ENCODE data around the gene ZMAT5. TPM values are rescaled to one million over a fixed set of nuclear protein-coding genes. Genes with fewer than 3 reads are reported as not detected.
A peak's percentile ranks its signal among the peaks of the same experiment; 100 is the strongest.

ZMAT5 gene
- total RNA-seq, 1 experiment from 2014 or later, result 28.7 TPM

GRCh38 chr22:29788339-29789279, 21.8 kb upstream of the ZMAT5 start:
- in situ Hi-C loops (cut with HindIII; ENCODE audit: low sequenced_read_pairs), result no loop called here
- no peak for DNase-seq (ENCODE audit: low spot score)

GRCh38 chr22:29787371-29787980, 20.7 kb upstream of the ZMAT5 start:
- no peak for DNase-seq (ENCODE audit: low spot score)
- in situ Hi-C loops (cut with HindIII; ENCODE audit: low sequenced_read_pairs), result no loop called here

- no peak for DNase-seq (ENCODE audit: low spot score)
- in situ Hi-C loops (cut with HindIII; ENCODE audit: low sequenced_read_pairs), result no loop called here
Observed at GRCh38 chr22:29786031-29786430, 19.2 kb upstream of the ZMAT5 start.

GRCh38 chr22:29784451-29785361, 17.9 kb upstream of the ZMAT5 start:
- in situ Hi-C loops (cut with HindIII; ENCODE audit: low sequenced_read_pairs), result no loop called here
- DNase-seq (ENCODE audit: low spot score), result peak; percentile 72

GRCh38 chr22:29782061-29782845, 15.4 kb upstream of the ZMAT5 start:
- in situ Hi-C loops (cut with HindIII; ENCODE audit: low sequenced_read_pairs), result no loop called here
- DNase-seq (ENCODE audit: low spot score), result peak; percentile 74

- in situ Hi-C loops (cut with HindIII; ENCODE audit: low sequenced_read_pairs), result no loop called here
- peak; percentile 24 for DNase-seq (ENCODE audit: low spot score)
Observed at GRCh38 chr22:29780748-29781676, 14.2 kb upstream of the ZMAT5 start.

GRCh38 chr22:29780220-29780619, 13.4 kb upstream of the ZMAT5 start:
- no peak for DNase-seq (ENCODE audit: low spot score)
- in situ Hi-C loops (cut with HindIII; ENCODE audit: low sequenced_read_pairs), result no loop called here

- in situ Hi-C loops (cut with HindIII; ENCODE audit: low sequenced_read_pairs), result no loop called here
- no peak for DNase-seq (ENCODE audit: low spot score)
Observed at GRCh38 chr22:29773233-29773632, 6.4 kb upstream of the ZMAT5 start.

GRCh38 chr22:29772170-29772641, 5.4 kb upstream of the ZMAT5 start:
- in situ Hi-C loops (cut with HindIII; ENCODE audit: low sequenced_read_pairs), result no loop called here
- DNase-seq (ENCODE audit: low spot score), result peak; percentile 42

- in situ Hi-C loops (cut with HindIII; ENCODE audit: low sequenced_read_pairs), result no loop called here
- DNase-seq (ENCODE audit: low spot score), result no peak
Observed at GRCh38 chr22:29769723-29770321, 3.0 kb upstream of the ZMAT5 start.

GRCh38 chr22:29768052-29768693, 1.4 kb upstream of the ZMAT5 start:
- DNase-seq (ENCODE audit: low spot score), result no peak
- in situ Hi-C loops (cut with HindIII; ENCODE audit: low sequenced_read_pairs), result no loop called here

- in situ Hi-C loops (cut with HindIII; ENCODE audit: low sequenced_read_pairs), result no loop called here
- peak; percentile 93 for DNase-seq (ENCODE audit: low spot score)
Observed at GRCh38 chr22:29767171-29768051, 604 bp upstream of the ZMAT5 start, which contains the start of gene UQCR10. TSS of gene UQCR10 (plus strand) at chr22:29767369. CDS start at chr22:29767399, 30 bp downstream.

- in situ Hi-C loops (cut with HindIII; ENCODE audit: low sequenced_read_pairs), result no loop called here
- no peak for DNase-seq (ENCODE audit: low spot score)
Observed at GRCh38 chr22:29765905-29766631, 739 bp downstream of the ZMAT5 start.

GRCh38 chr22:29762263-29762662, 4.5 kb downstream of the ZMAT5 start:
- in situ Hi-C loops (cut with HindIII; ENCODE audit: low sequenced_read_pairs), result no loop called here
- no peak for DNase-seq (ENCODE audit: low spot score)

- in situ Hi-C loops (cut with HindIII; ENCODE audit: low sequenced_read_pairs), result no loop called here
- DNase-seq (ENCODE audit: low spot score), result no peak
Observed at GRCh38 chr22:29758959-29759358, 7.8 kb downstream of the ZMAT5 start.

Data from G401 (cell line).